ENCODE data around the gene COL18A1. TPM values are rescaled to one million over a fixed set of nuclear protein-coding genes. Genes with fewer than 3 reads are reported as not detected.

Gene COL18A1
- total and polyA plus RNA-seq, 2 of the 8 experiments (the other 6 are each of a cell fraction or from before 2014, with no cell fraction given), result 145 to 201 TPM

DNA sequence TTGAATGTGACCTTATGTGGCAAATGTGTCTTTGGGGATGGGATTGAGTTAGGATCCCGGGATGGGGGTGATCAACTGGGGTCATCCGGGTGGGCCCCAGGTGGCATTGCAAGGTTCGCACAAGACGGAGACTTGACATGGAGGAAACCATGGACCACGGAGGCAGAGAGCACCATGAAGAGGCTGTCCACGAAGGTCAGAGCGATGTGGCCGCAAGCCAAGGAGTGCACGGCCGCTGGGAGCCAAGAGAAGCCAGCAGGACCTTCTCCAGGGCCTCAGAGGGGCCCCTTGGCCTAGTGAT lies 22.3 kb upstream of the COL18A1 start (continued):
- TF ChIP-seq, protein P1, sequence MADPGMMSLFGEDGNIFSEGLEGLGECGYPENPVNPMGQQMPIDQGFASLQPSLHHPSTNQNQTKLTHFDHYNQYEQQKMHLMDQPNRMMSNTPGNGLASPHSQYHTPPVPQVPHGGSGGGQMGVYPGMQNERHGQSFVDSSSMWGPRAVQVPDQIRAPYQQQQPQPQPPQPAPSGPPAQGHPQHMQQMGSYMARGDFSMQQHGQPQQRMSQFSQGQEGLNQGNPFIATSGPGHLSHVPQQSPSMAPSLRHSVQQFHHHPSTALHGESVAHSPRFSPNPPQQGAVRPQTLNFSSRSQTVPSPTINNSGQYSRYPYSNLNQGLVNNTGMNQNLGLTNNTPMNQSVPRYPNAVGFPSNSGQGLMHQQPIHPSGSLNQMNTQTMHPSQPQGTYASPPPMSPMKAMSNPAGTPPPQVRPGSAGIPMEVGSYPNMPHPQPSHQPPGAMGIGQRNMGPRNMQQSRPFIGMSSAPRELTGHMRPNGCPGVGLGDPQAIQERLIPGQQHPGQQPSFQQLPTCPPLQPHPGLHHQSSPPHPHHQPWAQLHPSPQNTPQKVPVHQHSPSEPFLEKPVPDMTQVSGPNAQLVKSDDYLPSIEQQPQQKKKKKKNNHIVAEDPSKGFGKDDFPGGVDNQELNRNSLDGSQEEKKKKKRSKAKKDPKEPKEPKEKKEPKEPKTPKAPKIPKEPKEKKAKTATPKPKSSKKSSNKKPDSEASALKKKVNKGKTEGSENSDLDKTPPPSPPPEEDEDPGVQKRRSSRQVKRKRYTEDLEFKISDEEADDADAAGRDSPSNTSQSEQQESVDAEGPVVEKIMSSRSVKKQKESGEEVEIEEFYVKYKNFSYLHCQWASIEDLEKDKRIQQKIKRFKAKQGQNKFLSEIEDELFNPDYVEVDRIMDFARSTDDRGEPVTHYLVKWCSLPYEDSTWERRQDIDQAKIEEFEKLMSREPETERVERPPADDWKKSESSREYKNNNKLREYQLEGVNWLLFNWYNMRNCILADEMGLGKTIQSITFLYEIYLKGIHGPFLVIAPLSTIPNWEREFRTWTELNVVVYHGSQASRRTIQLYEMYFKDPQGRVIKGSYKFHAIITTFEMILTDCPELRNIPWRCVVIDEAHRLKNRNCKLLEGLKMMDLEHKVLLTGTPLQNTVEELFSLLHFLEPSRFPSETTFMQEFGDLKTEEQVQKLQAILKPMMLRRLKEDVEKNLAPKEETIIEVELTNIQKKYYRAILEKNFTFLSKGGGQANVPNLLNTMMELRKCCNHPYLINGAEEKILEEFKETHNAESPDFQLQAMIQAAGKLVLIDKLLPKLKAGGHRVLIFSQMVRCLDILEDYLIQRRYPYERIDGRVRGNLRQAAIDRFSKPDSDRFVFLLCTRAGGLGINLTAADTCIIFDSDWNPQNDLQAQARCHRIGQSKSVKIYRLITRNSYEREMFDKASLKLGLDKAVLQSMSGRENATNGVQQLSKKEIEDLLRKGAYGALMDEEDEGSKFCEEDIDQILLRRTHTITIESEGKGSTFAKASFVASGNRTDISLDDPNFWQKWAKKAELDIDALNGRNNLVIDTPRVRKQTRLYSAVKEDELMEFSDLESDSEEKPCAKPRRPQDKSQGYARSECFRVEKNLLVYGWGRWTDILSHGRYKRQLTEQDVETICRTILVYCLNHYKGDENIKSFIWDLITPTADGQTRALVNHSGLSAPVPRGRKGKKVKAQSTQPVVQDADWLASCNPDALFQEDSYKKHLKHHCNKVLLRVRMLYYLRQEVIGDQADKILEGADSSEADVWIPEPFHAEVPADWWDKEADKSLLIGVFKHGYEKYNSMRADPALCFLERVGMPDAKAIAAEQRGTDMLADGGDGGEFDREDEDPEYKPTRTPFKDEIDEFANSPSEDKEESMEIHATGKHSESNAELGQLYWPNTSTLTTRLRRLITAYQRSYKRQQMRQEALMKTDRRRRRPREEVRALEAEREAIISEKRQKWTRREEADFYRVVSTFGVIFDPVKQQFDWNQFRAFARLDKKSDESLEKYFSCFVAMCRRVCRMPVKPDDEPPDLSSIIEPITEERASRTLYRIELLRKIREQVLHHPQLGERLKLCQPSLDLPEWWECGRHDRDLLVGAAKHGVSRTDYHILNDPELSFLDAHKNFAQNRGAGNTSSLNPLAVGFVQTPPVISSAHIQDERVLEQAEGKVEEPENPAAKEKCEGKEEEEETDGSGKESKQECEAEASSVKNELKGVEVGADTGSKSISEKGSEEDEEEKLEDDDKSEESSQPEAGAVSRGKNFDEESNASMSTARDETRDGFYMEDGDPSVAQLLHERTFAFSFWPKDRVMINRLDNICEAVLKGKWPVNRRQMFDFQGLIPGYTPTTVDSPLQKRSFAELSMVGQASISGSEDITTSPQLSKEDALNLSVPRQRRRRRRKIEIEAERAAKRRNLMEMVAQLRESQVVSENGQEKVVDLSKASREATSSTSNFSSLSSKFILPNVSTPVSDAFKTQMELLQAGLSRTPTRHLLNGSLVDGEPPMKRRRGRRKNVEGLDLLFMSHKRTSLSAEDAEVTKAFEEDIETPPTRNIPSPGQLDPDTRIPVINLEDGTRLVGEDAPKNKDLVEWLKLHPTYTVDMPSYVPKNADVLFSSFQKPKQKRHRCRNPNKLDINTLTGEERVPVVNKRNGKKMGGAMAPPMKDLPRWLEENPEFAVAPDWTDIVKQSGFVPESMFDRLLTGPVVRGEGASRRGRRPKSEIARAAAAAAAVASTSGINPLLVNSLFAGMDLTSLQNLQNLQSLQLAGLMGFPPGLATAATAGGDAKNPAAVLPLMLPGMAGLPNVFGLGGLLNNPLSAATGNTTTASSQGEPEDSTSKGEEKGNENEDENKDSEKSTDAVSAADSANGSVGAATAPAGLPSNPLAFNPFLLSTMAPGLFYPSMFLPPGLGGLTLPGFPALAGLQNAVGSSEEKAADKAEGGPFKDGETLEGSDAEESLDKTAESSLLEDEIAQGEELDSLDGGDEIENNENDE (IDR thresholded peaks at IDR 0.05; ENCODE audit: insufficient replicate concordance, low read length), result no peak
- TF ChIP-seq SAP30 (IDR thresholded peaks at IDR 0.05; ENCODE audit: insufficient read depth, insufficient replicate concordance, low read length), result no peak
- no peak for TF ChIP-seq HDAC6 (IDR thresholded peaks at IDR 0.05; ENCODE audit: low read depth, low read length)
- no peak for TF ChIP-seq JUND (IDR thresholded peaks at IDR 0.05; ENCODE audit: low read length)
- no peak for TF ChIP-seq SIX5 (IDR thresholded peaks at IDR 0.05; ENCODE audit: low read depth, low read length)
- TF ChIP-seq ASH2L (IDR thresholded peaks at IDR 0.05; ENCODE audit: low read length), result no peak
- no peak for TF ChIP-seq SP2 (IDR thresholded peaks at IDR 0.05; ENCODE audit: low read length)
- TF ChIP-seq CBX5 (IDR thresholded peaks at IDR 0.05; ENCODE audit: low read depth, low read length), result no peak
- no peak for TF ChIP-seq TCF12 (IDR thresholded peaks at IDR 0.05; ENCODE audit: low read depth, low read length)
- no peak for TF ChIP-seq SP1 (IDR thresholded peaks at IDR 0.05; ENCODE audit: low read depth, low read length)

All from H1 (cell line).